ELF-1 (cell line): ENCODE measurements around the gene MTG1.
"Not testable (repeated sequence)": the region's sequence is repeated elsewhere in the genome, so short reads cannot be mapped to it uniquely, and the experiment has no call there.

ENCODE experiments used
- DNase-seq: peaks from one replicate; pipeline ENCODE4 v3.0.0-alpha.2; 2016; ENCODE audit warnings: low read depth, low spot score

MTG1 gene

DNA sequence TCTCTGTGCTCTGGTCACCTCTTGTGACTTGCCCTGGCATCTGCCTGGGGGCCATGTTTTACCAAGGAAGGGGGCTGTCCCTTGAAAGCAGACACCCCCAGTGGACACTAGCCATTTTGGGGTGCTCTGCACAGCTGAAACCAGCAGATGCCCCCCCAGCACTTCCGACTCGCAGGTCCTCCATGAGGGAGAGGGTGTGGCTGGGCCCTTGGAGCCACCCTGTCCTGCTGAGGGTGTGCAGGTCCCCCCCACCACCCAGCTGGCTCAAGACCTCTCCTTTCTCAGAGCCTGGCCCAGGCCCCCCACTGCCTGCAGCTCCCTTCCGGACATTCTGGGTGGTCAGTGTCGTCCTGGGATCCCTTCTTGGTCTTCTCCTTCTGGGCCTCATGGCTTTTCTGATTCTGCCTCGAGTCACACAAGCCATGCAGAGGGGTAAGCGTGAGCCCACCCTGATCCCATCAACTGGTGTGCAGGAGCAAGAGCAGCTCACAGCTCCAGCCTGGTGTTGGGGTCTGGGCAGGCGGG lies 72.1 kb downstream of the MTG1 start:
- no peak for DNase-seq

DNA sequence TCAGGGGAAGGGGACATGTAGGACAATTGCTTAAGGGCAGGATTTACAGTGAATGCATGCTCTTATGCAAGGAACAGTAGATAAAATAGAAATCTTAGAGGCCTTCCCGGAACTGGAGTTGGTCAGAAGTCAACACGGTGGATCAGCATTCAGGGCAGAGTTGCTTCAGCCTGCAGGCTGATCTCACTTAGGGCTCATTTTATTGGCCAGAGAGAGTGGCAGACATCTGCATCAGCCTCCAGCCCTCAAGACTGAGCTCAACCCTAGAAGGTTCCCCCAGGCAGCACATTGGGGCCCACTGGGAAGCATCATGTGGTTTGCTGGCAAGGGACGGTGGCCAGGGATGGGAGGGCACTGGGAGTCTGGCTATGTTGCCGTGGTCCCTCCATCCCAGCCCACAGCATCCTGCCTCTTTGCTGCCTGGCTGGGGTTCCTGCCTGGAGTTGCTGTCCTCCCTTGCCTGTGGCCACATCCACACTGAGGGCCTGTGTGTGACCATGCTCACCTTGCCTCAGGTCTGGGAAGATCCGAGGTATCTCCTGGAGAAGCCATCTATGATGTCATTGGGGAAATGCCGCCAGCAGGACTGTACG lies 72.8 kb downstream of the MTG1 start:
- no peak for DNase-seq

DNA sequence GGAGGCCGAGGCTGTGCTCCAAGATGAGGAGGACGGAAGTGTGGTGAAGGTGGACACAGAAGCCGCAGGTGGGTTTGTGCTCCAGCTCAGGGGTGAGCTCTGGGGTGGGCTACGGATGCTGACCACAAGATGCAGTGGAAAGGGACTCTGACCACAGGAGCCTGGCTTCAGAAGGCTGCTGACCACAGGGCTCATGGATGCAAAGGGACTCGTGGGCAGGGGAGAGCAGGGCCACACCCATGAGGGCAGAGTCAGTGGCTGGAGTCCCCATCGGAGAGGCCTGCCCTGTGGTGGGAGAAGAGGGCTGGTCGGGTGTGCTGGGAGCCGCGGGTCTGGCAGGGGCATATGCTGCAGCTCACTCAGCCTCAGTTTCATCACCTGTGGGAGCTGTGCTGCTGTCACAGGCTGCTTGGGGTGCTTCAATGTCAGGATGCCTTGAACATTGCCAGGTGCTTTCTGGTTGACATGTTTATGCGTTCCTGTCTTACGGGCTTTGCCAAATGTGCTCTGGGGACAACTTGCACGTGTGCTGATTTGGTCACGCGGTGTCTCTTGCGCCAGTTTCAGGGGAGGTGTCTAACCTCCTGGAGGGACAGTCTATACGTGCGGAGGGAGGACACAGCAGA lies 73.4 kb downstream of the MTG1 start:
- no peak for DNase-seq

DNA sequence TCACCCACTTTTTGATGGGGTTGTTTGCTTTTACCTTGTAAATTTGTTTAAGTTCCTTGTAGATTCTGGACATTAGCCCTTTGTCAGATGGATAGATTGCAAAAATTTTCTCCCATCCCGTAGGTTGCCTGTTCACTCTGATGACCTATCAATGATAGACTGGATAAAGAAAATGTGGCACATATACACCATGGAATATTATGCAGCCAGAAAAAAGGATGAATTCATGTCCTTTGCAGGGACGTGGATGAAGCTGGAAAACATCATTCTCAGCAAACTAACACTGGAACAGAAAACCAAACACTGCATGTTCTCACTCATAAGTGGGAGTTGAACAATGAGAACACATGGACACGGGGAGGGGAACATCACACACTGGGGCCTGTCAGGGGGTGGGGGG lies 75.2 kb downstream of the MTG1 start:
- DNase-seq = not testable (repeated sequence)

DNA sequence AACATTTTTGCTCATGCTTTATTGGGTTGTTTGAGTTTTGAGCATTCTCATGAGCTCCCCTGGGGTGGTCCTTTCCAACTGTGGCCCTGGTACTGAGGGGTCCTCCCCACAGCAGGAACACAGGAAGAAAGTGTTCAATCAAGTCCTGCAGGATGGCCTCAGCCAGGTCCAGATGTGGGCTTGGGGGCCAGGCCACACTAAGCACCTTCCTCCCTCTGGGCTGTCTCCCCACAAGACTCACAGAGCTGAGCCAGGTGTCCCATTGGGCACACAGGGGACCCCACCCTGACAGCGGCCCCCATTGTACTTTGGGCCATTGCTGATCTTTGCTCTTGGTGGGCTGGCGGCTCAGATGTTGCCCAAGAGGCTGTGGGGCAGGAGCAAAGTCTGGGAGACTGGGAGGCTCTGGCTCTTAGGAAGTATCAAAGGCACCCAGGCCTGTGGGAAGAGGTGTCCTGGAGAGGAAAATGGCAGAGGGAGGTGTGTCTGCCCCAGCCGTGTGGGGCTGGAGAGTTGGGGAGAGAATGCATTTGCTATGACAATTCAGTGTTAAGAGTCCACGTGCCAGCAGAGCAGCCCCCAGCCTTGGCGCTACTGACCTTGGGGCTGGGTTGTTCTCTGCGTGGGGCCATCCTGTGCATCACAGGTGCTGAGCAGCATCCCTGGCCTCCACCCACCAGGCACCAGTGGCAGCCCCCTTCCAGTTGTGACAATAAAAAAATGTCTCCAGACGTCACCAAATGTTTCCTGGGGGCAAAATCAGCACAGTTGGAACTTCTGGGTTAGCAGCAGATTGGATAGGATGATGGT lies 77.5 kb downstream of the MTG1 start:
- no peak for DNase-seq
